Lower lobe of right lung (tissue), 2 donors: Measurements from ENCODE around the gene SHC3. TPM values are rescaled to one million over a fixed set of nuclear protein-coding genes. Genes with fewer than 3 reads are reported as not detected.

Experiments
- ATAC-seq, 2 donors: fragments of 200-7000 bp; cut with Tn5 transposase; one replicate each; pipeline ENCODE4 v1.9.1; 2020 to 2022; ENCODE audit warnings: mild to moderate bottlenecking in 2 of 2, moderate library complexity in 2 of 2
- DNase-seq: peaks from one replicate; pipeline ENCODE4 v3.0.0-alpha.2; 2020
- H3K27ac ChIP-seq: fragments of 200-600 bp; one replicate; pipeline ENCODE4 v1.8.0; 2022
- H3K27me3 ChIP-seq: fragments of 200-600 bp; one replicate; pipeline ENCODE4 v1.8.0; 2022; ENCODE audit warnings: low read depth
- H3K36me3 ChIP-seq: fragments of 200-600 bp; one replicate; pipeline ENCODE4 v1.8.0; 2022; ENCODE audit warnings: mild to moderate bottlenecking
- H3K4me1 ChIP-seq: fragments of 200-600 bp; one replicate; pipeline ENCODE4 v1.8.0; 2022
- H3K4me3 ChIP-seq: fragments of 200-600 bp; one replicate; pipeline ENCODE4 v1.8.0; 2022; ENCODE audit warnings: mild to moderate bottlenecking
- H3K9me3 ChIP-seq: fragments of 200-600 bp; one replicate; pipeline ENCODE4 v1.8.0; 2022
- intact Hi-C: fragments of 100-400 bp; cut with DNase I; formaldehyde crosslinking; loops from one replicate; pipeline ENCODE4 v1.11.0; 2022
- total RNA-seq: library from RNA; stranded (reverse); fragmentation: NEBNext Ultra II Directional; extraction: Animal tissue kit (Norgen Biotek cat#: 25700); gene quantifications from one replicate; pipeline ENCODE4 v1.2.1, GENCODE V29; 2021
- TF ChIP-seq, protein P1 (sequence below): fragments of 200-600 bp; IDR thresholded peaks from one replicate; pipeline ENCODE4 v1.8.0; 2022; ENCODE audit warnings: antibody characterized with exemption, mild to moderate bottlenecking
- donor health status: DM: no; HTN: yes; CAD: no; lungs with severe emphysema.

SHC3 gene
- total RNA-seq, 1 donor from 2014 or later: 13.2 TPM

DNA sequence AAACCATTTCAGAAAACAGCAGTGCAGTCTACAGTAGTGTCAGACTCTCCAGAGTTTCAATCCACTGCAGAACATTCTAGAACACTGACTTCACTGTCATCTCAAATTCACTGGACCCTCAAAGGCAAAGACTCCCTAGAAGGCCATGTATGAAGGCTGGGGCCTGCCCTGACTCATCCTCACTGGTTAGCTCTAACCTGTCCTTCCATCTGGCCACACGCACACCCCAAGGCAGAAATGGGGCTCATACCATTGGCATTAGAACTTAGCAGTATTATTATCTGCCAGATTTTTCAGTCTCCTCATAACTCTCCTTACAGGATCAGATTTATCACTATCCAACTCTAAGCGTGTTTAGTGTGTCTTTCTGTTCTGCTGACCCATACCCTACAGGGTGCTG is 166.9 kb downstream of the SHC3 start:
- ATAC-seq (no peak), DNase-seq (no peak)
- no peak overlapping the region for H3K27ac ChIP-seq
- intact Hi-C loops: no loop called here
- no peaks in the 10 kb centered on the region for H3K4me1 ChIP-seq
- H3K9me3 ChIP-seq: no peaks in the 10 kb centered on the region
- H3K4me3 ChIP-seq: no peak overlapping the region
- H3K27me3 ChIP-seq: no peaks in the 10 kb centered on the region
- no peaks in the 10 kb centered on the region for H3K36me3 ChIP-seq
- TF ChIP-seq, protein P1, sequence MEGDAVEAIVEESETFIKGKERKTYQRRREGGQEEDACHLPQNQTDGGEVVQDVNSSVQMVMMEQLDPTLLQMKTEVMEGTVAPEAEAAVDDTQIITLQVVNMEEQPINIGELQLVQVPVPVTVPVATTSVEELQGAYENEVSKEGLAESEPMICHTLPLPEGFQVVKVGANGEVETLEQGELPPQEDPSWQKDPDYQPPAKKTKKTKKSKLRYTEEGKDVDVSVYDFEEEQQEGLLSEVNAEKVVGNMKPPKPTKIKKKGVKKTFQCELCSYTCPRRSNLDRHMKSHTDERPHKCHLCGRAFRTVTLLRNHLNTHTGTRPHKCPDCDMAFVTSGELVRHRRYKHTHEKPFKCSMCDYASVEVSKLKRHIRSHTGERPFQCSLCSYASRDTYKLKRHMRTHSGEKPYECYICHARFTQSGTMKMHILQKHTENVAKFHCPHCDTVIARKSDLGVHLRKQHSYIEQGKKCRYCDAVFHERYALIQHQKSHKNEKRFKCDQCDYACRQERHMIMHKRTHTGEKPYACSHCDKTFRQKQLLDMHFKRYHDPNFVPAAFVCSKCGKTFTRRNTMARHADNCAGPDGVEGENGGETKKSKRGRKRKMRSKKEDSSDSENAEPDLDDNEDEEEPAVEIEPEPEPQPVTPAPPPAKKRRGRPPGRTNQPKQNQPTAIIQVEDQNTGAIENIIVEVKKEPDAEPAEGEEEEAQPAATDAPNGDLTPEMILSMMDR: no peak

DNA sequence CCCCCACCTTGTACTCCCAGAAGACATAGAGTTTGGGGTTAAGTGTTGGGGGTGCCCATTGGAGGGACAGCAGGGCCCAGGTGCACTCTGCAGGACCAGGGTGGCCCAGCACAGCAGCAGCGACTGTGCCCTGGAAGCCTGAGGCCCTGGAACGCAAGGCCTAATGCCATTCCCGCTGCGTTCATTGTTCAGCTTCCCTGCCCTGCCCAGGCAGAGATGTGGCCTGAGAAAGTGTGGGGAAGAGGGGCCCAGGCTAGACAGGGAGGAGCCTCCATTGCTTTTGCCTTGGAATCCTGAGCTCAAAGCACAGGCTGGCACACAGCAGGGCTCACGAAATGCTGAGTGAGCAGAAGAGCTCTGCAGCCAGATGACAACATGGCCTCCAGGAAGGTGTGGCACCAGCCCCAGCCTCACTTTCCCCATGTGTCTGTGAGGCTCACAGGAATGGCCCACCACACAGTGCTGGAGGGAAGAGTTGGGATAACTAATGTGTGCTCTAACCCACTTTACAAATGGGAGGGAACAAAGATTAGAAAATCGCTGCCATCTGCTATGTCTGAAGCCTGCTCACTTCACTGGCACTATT is 168.0 kb downstream of the SHC3 start:
- Histone ChIP-seq H3K36me3 (no peaks in the 10 kb centered on the region), H3K27ac (no peak overlapping the region), H3K4me3 (no peak overlapping the region), H3K9me3 (no peaks in the 10 kb centered on the region), H3K27me3 (no peaks in the 10 kb centered on the region), H3K4me1 (no peaks in the 10 kb centered on the region)
- ATAC-seq (no peak), DNase-seq (no peak)
- TF ChIP-seq, protein P1: no peak
- intact Hi-C loops: no loop called here

DNA sequence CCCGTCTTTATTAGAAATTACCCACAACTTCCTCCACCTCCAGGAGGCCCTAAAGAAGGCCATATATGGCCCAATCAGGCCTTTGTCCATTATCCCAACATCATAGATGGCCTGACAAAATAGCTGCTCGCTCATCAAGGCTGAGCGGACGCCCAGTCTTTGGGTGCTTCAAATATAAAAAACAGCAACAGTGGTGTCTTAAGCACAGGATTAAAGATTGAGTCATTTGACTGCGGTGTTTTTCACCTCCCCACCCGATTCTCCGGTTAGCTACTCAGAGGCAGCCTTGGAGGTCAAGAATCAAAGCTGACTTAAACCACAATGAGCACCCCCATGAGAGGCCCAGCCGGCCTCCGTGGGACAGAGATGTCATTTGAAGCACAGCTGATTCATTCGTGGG is 168.6 kb downstream of the SHC3 start:
- intact Hi-C loops: no loop called here
- Histone ChIP-seq H3K4me3 (no peak overlapping the region), H3K27me3 (no peaks in the 10 kb centered on the region), H3K27ac (no peak overlapping the region), H3K9me3 (no peaks in the 10 kb centered on the region), H3K36me3 (no peaks in the 10 kb centered on the region), H3K4me1 (no peaks in the 10 kb centered on the region)
- no peak for DNase-seq
- TF ChIP-seq, protein P1: no peak
- ATAC-seq: no peak

DNA sequence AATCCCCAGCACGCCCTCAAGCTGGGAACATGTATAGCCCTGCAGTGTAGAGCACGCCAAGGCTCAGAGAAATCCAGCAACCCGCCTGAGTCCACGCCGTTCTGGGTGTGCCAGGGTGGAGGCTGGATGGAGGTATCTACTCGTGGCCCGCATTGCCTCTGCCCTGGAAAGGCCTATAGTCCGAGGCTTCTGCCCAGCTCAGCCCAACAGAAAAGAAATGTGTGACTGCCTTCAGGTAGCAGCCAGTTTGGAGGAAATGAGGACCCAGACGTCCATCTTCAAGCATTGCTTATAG is 169.1 kb downstream of the SHC3 start:
- no peak overlapping the region for H3K4me3 ChIP-seq
- no peak for ATAC-seq
- no peaks in the 10 kb centered on the region for H3K27me3 ChIP-seq
- DNase-seq: no peak
- no peaks in the 10 kb centered on the region for H3K9me3 ChIP-seq
- no peaks in the 10 kb centered on the region for H3K36me3 ChIP-seq
- H3K4me1 ChIP-seq: no peaks in the 10 kb centered on the region
- TF ChIP-seq, protein P1: no peak
- H3K27ac ChIP-seq: no peak overlapping the region
- intact Hi-C loops: no loop called here

DNA sequence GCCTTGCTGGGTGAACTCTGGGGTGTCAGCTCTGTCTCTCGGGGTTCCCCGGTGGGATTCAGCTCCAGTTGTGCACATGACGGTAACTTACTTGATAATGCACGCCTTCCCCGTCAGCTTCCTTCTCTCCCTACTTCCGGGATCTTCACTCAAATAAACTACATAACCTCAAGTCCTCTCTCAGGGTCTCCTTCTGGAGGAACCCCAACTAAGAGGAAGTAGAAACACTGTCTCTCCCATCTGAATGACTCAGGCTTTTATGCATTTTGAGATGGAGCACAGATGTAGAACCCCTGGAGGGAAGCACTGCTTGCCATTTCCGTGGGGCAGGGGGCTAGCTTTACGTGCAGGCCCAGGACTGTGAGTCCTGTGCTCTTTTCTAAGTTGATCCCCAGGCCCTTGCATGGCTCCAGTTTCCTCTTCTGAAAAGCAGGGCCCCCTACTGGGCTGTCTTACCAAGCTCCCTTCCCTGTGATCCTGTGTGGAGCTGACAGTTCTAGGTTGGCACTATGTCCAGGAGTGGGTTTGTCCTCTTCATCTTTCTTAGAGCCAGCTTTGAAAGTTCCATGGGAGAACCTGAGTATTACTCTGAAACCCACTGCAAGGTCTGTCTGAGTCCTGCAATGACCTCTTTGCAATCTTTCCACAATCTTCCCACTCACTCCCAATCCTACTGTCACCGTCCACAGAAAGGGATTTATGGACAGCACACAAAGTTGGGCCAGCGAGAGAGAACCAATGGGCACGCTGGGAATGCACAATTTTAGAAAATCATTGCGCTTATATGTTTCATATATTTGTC is 169.7 kb downstream of the SHC3 start:
- DNase-seq: no peak
- intact Hi-C loops: no loop called here
- no peak overlapping the region for H3K27ac ChIP-seq
- no peaks in the 10 kb centered on the region for H3K36me3 ChIP-seq
- TF ChIP-seq, protein P1: no peak
- no peaks in the 10 kb centered on the region for H3K4me1 ChIP-seq
- no peaks in the 10 kb centered on the region for H3K27me3 ChIP-seq
- no peaks in the 10 kb centered on the region for H3K9me3 ChIP-seq
- no peak overlapping the region for H3K4me3 ChIP-seq
- ATAC-seq: no peak
